ENCODE measurements around the gene RNF31.
"Not testable (repeated sequence)": the region's sequence is repeated elsewhere in the genome, so short reads cannot be mapped to it uniquely, and the experiment has no call there.

The RNF31 gene

GRCh38 chr14:24189460-24189859, 42.2 kb downstream of the RNF31 start:
- H3K9ac ChIP-seq (ENCODE audit: low read depth, low read length), result peak overlapping the region; percentile 35
- peaks cover 44% of the 10 kb centered on the region for H3K36me3 ChIP-seq (ENCODE audit: insufficient read depth, low read length)
- peaks cover 22% of the 10 kb centered on the region for H3K4me1 ChIP-seq (ENCODE audit: control insufficient read depth, insufficient read depth, low read length)

DNA sequence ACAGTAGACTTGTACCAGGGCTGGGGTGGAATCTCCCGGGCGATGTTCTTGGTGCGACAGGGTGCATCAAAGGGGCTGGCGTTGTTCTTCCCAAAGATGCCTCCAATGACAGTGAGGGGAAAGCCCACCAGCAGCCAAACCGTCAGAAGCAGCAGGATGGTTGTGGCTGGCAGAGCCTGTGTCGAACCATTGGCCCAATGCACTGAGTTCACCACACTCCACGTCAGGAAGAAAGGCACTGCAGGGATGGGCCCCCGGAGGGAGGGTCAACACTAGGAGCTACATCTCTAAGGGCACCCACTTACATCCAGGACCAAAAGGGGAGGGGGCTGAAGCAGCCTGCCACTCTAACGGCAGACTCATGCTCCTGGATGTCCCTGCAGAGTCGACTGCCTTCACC, 43.1 kb downstream of the RNF31 start:
- Histone ChIP-seq H3K4me2 (ENCODE audit: low read length) (no peak overlapping the region), H3K4me3 (ENCODE audit: low read length) (no peak overlapping the region), H3K36me3 (ENCODE audit: insufficient read depth, low read length) (peaks cover 35% of the 10 kb centered on the region), H3K9me3 (replicated peaks; ENCODE audit: low read length) (no peaks in the 10 kb centered on the region), H3K4me1 (ENCODE audit: control insufficient read depth, insufficient read depth, low read length) (peaks cover 28% of the 10 kb centered on the region), H3K9ac (ENCODE audit: low read depth, low read length) (no peak overlapping the region), H3K27me3 (ENCODE audit: control insufficient read depth, insufficient read depth, low read length) (no peaks in the 10 kb centered on the region)

More at GRCh38 chr14:24189460-24189859, 42.2 kb downstream of the RNF31 start:
- Histone ChIP-seq H3K9me3 (replicated peaks; ENCODE audit: low read length) (no peaks in the 10 kb centered on the region), H3K4me2 (ENCODE audit: low read length) (peak overlapping the region; percentile 96), H3K27me3 (ENCODE audit: control insufficient read depth, insufficient read depth, low read length) (no peaks in the 10 kb centered on the region), H3K4me3 (ENCODE audit: low read length) (no peak overlapping the region)

GRCh38 chr14:24192933-24193332, 45.6 kb downstream of the RNF31 start:
- Histone ChIP-seq H3K4me3 (ENCODE audit: low read length) (no peak overlapping the region), H3K4me2 (ENCODE audit: low read length) (no peak overlapping the region), H3K4me1 (ENCODE audit: control insufficient read depth, insufficient read depth, low read length) (peaks cover 25% of the 10 kb centered on the region), H3K9me3 (replicated peaks; ENCODE audit: low read length) (no peaks in the 10 kb centered on the region), H3K36me3 (ENCODE audit: insufficient read depth, low read length) (peaks cover 16% of the 10 kb centered on the region), H3K9ac (ENCODE audit: low read depth, low read length) (no peak overlapping the region), H3K27me3 (ENCODE audit: control insufficient read depth, insufficient read depth, low read length) (no peaks in the 10 kb centered on the region)

GRCh38 chr14:24194186-24194872, 47.0 kb downstream of the RNF31 start:
- peak overlapping the region; percentile 99 for H3K9ac ChIP-seq (ENCODE audit: low read depth, low read length)
- peak overlapping the region; percentile 95 for H3K4me2 ChIP-seq (ENCODE audit: low read length)
- H3K27me3 ChIP-seq (ENCODE audit: control insufficient read depth, insufficient read depth, low read length), result no peaks in the 10 kb centered on the region
- H3K4me1 ChIP-seq (ENCODE audit: control insufficient read depth, insufficient read depth, low read length), result peaks cover 16% of the 10 kb centered on the region
- H3K36me3 ChIP-seq (ENCODE audit: insufficient read depth, low read length), result peaks cover 16% of the 10 kb centered on the region
- peak overlapping the region; percentile 94 for H3K4me3 ChIP-seq (ENCODE audit: low read length)
- no peaks in the 10 kb centered on the region for H3K9me3 ChIP-seq (replicated peaks; ENCODE audit: low read length)

GRCh38 chr14:24194873-24195185, 47.5 kb downstream of the RNF31 start:
- Histone ChIP-seq H3K9ac (ENCODE audit: low read depth, low read length) (peak overlapping the region; percentile 99), H3K36me3 (ENCODE audit: insufficient read depth, low read length) (peaks cover 18% of the 10 kb centered on the region)

DNA sequence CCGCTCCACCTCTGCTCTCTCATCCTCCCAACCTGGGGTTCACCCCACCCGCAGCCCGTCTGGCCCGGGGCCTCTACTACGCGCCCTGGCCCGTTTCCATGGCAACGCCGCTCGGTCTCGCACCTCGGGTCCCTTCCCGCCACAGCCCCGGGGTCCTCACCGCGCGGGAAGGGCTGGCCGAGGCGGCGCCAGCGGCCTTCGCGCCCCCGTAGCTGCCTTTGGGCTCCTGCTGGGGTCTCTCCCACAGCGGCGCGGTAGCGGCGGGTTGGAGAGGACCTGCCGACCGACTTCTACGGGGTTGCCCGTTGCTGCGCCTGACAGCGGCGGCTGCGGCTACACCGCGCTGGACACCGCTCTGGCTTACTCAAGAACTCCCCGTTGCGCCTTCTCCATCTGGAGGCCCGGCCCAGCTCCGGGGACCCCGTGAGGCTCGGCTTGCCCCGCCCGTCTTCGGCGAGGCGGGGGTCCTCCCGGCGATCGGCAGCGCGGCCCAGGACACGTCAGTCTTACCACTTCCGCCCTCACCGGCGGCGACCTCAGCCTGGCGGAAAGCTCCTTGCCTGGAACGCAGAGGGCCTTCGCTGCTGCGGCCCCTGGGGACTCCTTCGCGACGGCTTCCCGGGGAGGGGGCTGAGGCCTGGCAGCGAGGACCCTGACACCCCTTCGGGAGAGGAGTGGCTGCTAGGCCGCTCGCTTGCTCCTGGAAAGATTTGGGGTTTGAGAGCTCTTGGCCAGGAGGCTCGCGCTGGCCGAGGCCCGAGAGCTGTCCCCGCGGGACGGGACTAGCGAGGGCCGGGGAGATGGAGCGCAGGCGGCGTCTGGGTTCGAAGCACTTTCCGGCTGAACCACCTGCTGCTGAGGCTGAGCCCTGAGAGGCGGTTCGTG, 48.1 kb downstream of the RNF31 start, which contains the start of gene TM9SF1:
TM9SF1 (minus strand) TSS at position 256 of the 885 bp plus-strand sequence. CDS start 422 bp downstream, outside the sequence.
- peaks cover 16% of the 10 kb centered on the region for H3K36me3 ChIP-seq (ENCODE audit: insufficient read depth, low read length)
- H3K27me3 ChIP-seq (ENCODE audit: control insufficient read depth, insufficient read depth, low read length), result no peaks in the 10 kb centered on the region
- H3K9ac ChIP-seq (ENCODE audit: low read depth, low read length), result peak within 1 kb of the TSS; percentile 99
- H3K4me1 ChIP-seq (ENCODE audit: control insufficient read depth, insufficient read depth, low read length), result peaks cover 16% of the 10 kb centered on the region
- H3K4me3 ChIP-seq (ENCODE audit: low read length), result peak within 1 kb of the TSS; percentile 94
- H3K9me3 ChIP-seq (replicated peaks; ENCODE audit: low read length), result no peaks in the 10 kb centered on the region
- H3K4me2 ChIP-seq (ENCODE audit: low read length), result peak within 1 kb of the TSS; percentile 95

More at GRCh38 chr14:24194873-24195185, 47.5 kb downstream of the RNF31 start:
- Histone ChIP-seq H3K4me3 (ENCODE audit: low read length) (peak overlapping the region; percentile 94), H3K9me3 (replicated peaks; ENCODE audit: low read length) (no peaks in the 10 kb centered on the region), H3K4me2 (ENCODE audit: low read length) (peak overlapping the region; percentile 95), H3K4me1 (ENCODE audit: control insufficient read depth, insufficient read depth, low read length) (peaks cover 16% of the 10 kb centered on the region), H3K27me3 (ENCODE audit: control insufficient read depth, insufficient read depth, low read length) (no peaks in the 10 kb centered on the region)

GRCh38 chr14:24196071-24197055, 49.1 kb downstream of the RNF31 start:
- Histone ChIP-seq H3K4me1 (ENCODE audit: control insufficient read depth, insufficient read depth, low read length) (peaks cover 16% of the 10 kb centered on the region), H3K9me3 (replicated peaks; ENCODE audit: low read length) (no peaks in the 10 kb centered on the region), H3K9ac (ENCODE audit: low read depth, low read length) (peak overlapping the region; percentile 99), H3K4me2 (ENCODE audit: low read length) (peak overlapping the region; percentile 95), H3K4me3 (ENCODE audit: low read length) (peak overlapping the region; percentile 94), H3K27me3 (ENCODE audit: control insufficient read depth, insufficient read depth, low read length) (no peaks in the 10 kb centered on the region), H3K36me3 (ENCODE audit: insufficient read depth, low read length) (peaks cover 16% of the 10 kb centered on the region)

DNA sequence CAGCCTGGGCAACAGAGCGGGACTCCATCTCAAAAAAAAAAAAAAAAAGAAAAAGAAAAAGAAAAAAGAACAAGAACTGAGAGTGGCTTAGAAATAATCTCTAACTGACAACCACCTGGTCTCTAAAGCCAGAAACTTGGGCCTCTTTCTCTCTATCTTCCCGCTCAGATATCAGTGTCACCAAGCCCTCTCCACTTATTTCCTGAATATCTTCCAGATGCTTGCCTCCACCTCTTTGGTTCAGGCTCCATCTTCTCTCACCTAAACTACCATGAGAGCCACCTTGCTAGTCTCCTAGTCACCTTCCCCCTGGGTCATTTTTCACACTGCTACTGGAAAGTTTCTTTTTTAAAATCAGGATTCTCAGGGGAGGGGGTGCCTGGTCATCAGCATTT, 49.8 kb downstream of the RNF31 start:
- no peaks in the 10 kb centered on the region for H3K27me3 ChIP-seq (ENCODE audit: control insufficient read depth, insufficient read depth, low read length)
- H3K9me3 ChIP-seq (replicated peaks; ENCODE audit: low read length), result no peaks in the 10 kb centered on the region
- H3K9ac ChIP-seq (ENCODE audit: low read depth, low read length), result no peak overlapping the region
- H3K36me3 ChIP-seq (ENCODE audit: insufficient read depth, low read length), result peaks cover 12% of the 10 kb centered on the region
- no peak overlapping the region for H3K4me3 ChIP-seq (ENCODE audit: low read length)
- peaks cover 16% of the 10 kb centered on the region for H3K4me1 ChIP-seq (ENCODE audit: control insufficient read depth, insufficient read depth, low read length)
- H3K4me2 ChIP-seq (ENCODE audit: low read length), result peak overlapping the region; percentile 95

DNA sequence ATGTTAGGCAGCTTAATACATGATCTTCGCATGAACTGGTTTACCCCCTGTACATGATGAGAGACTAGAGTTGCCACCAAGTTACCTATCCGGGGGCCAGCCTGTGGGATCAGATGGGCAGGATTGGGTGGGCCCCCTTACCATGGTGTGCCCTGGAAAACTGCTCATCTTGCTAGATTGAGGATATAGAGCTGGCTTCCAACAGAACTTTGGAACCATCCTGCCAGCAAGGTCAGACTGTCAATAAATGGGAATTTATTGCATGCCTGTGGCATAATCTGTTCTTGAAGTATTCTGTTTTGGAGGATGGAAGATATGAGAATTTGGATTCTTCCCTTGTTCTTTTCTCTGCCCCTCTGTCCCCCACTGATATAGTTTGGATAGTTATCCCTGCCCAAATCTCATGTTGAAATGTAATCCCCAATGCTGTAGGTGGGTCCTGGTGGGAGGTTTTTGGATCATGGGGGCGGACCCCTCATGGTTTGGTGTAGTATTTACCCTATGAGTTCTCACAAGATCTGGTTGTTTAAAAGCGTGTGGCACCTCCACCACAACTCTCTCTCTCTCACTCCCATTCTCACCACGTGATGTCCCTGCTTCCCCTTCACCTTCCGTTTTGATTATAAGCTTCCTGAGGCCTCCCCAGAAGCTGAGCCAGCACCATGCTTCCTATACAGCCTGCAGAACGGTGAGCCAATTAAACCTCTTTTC, 51.7 kb downstream of the RNF31 start:
- Histone ChIP-seq H3K36me3 (ENCODE audit: insufficient read depth, low read length) (peaks cover 9% of the 10 kb centered on the region), H3K9ac (ENCODE audit: low read depth, low read length) (no peak overlapping the region), H3K4me2 (ENCODE audit: low read length) (no peak overlapping the region), H3K4me1 (ENCODE audit: control insufficient read depth, insufficient read depth, low read length) (peaks cover 15% of the 10 kb centered on the region), H3K4me3 (ENCODE audit: low read length) (no peak overlapping the region), H3K27me3 (ENCODE audit: control insufficient read depth, insufficient read depth, low read length) (no peaks in the 10 kb centered on the region), H3K9me3 (replicated peaks; ENCODE audit: low read length) (no peaks in the 10 kb centered on the region)

GRCh38 chr14:24202538-24202937, 55.2 kb downstream of the RNF31 start:
- not testable (repeated sequence) for H3K4me3 ChIP-seq (ENCODE audit: low read length); H3K27me3 ChIP-seq (ENCODE audit: control insufficient read depth, insufficient read depth, low read length); H3K9ac ChIP-seq (ENCODE audit: low read depth, low read length); H3K4me1 ChIP-seq (ENCODE audit: control insufficient read depth, insufficient read depth, low read length); H3K4me2 ChIP-seq (ENCODE audit: low read length); H3K9me3 ChIP-seq (replicated peaks; ENCODE audit: low read length)
- H3K36me3 ChIP-seq (ENCODE audit: insufficient read depth, low read length), result peaks cover 39% of the 10 kb centered on the region
